Measurements from ENCODE around the gene FAM162A. TPM values are rescaled to one million over a fixed set of nuclear protein-coding genes. Genes with fewer than 3 reads are reported as not detected.

Gene FAM162A
- total RNA-seq, 4 donors from 2014 or later, result 16.8 to 34.6 (median 24.0) TPM

GRCh38 chr3:122415104-122415744 is 31.2 kb downstream of the FAM162A start:
- DNase-seq (ENCODE audit: low spot score) (no peak), ATAC-seq (ENCODE audit: low FRiP score) (peak; percentile 32)
- no peak for TF ChIP-seq CTCF (IDR thresholded peaks at IDR 0.05)

GRCh38 chr3:122415762-122416654 is 32.0 kb downstream of the FAM162A start, which contains the start of gene WDR5B:
Gene WDR5B, minus strand, starts transcription at chr3:122416062. Its CDS starts 534 bp downstream, at chr3:122415528.
- TF ChIP-seq CTCF (IDR thresholded peaks at IDR 0.05), result no peak
- ATAC-seq (ENCODE audit: low FRiP score), result peak; percentile 97
- peak; percentile 89 for DNase-seq (ENCODE audit: low spot score)

- no peak for ATAC-seq (ENCODE audit: low FRiP score)
- DNase-seq (ENCODE audit: low spot score), result no peak
- no peak for TF ChIP-seq CTCF (IDR thresholded peaks at IDR 0.05)
These were observed 33.0 kb downstream of the FAM162A start for GRCh38 chr3:122416966-122417365.

GRCh38 chr3:122421101-122421500 is 37.1 kb downstream of the FAM162A start:
- TF ChIP-seq CTCF (IDR thresholded peaks at IDR 0.05), result no peak
- ATAC-seq (ENCODE audit: low FRiP score) (no peak), DNase-seq (ENCODE audit: low spot score) (no peak)

DNA sequence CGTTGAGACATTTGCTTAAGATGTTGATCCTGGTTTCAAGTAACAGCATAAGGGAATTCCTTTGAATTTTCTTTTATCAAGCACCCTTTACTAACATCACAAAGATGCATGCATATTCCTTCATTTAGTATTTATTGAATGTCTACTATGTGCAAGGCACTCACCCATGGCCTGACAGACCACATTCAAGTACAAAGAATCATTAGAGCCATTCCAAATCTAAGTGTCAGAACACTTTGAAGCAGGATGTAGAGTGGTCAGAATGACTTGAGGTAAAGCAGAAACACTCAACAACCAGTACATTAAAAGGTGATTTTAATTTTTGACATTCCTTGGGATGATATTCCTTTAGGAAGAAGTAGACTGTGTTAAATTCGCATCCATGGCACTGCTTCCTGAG is 37.9 kb downstream of the FAM162A start:
- no peak for DNase-seq (ENCODE audit: low spot score)
- no peak for ATAC-seq (ENCODE audit: low FRiP score)
- TF ChIP-seq CTCF (IDR thresholded peaks at IDR 0.05), result no peak

DNA sequence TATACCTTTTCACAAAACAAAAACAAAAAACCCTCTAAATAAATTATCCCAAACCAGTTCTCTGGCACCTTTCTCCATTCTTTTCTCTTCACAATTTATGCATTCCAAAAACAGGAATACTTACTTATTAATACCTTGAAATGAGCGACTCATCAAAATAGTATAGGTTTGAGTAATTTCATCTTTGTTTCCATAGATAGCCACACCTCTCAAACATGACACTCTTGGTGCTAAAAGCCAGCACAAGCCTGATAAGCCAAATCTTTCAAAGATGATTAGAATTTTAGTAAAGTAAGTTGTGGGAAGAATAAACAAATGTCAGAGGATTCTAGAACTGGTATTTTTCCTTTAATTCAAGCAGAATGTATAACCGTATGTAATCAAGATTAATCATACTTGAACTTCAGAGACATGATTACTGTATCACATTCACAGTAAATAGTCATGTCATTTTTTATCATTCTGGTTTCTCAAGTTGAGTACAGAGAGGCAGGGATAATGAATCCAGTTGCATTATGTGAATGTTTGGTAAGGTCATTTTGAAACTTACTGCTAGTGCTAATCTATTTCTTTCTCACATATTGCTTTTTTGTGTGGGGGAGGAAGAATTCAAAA is 44.0 kb downstream of the FAM162A start:
- no peak for TF ChIP-seq CTCF (IDR thresholded peaks at IDR 0.05)
- ATAC-seq (ENCODE audit: low FRiP score) (no peak), DNase-seq (ENCODE audit: low spot score) (no peak)
